GM23338 (cell line): ENCODE results near the gene MPP2. TPM values are rescaled to one million over a fixed set of nuclear protein-coding genes. Genes with fewer than 3 reads are reported as not detected.

Experiments
- ATAC-seq: fragments of 200-7000 bp; cut with Tn5 transposase; 3 replicates; pipeline ENCODE4 v1.9.1; 2020
- DNase-seq: peaks from one replicate; pipeline ENCODE4 v3.0.0-alpha.2; 2015; ENCODE audit warnings: low spot score
- H2AFZ ChIP-seq: fragments of 200-600 bp; sonication (generic); 2 replicates; pipeline ENCODE4 v1.8.0; 2016; ENCODE audit warnings: antibody characterized with exemption, mild to moderate bottlenecking, moderate library complexity
- H3F3A ChIP-seq: fragments of 200-600 bp; sonication (generic); replicated peaks from 2 replicates; pipeline ENCODE4 v1.8.0; 2017; ENCODE audit warnings: antibody characterized with exemption, mixed run types, low read depth
- H3K27ac ChIP-seq: fragments of 200-600 bp; sonication (generic); 2 replicates; pipeline ENCODE4 v1.6.1; 2016; ENCODE audit warnings: low read depth
- H3K27me3 ChIP-seq: fragments of 200-600 bp; sonication (generic); 2 replicates; pipeline ENCODE4 v1.8.0; 2016; ENCODE audit warnings: mild to moderate bottlenecking, mixed run types, moderate library complexity; ENCODE audit not compliant: insufficient read depth
- H3K36me3 ChIP-seq: fragments of 200-600 bp; sonication (generic); 2 replicates; pipeline ENCODE4 v1.8.0; 2016; ENCODE audit warnings: mild to moderate bottlenecking; ENCODE audit not compliant: insufficient read depth
- H3K4me1 ChIP-seq: fragments of 200-600 bp; sonication (generic); 2 replicates; pipeline ENCODE4 v1.8.0; 2016; ENCODE audit warnings: mild to moderate bottlenecking, moderate library complexity; ENCODE audit not compliant: insufficient read depth
- H3K4me2 ChIP-seq: fragments of 200-600 bp; sonication (generic); 2 replicates; pipeline ENCODE4 v1.7.1; 2017; ENCODE audit warnings: mixed run types
- H3K4me3 ChIP-seq: fragments of 200-600 bp; sonication (generic); 2 replicates; pipeline ENCODE4 v1.6.1; 2016; ENCODE audit warnings: mixed run types
- H3K79me2 ChIP-seq: fragments of 200-600 bp; sonication (generic); replicated peaks from 2 replicates; pipeline ENCODE4 v1.8.0; 2017; ENCODE audit warnings: mild to moderate bottlenecking; ENCODE audit not compliant: insufficient read depth
- H3K9me2 ChIP-seq: fragments of 200-600 bp; sonication (generic); 2 replicates; pipeline ENCODE4 v1.8.0; 2017; ENCODE audit not compliant: insufficient read depth
- H4K20me1 ChIP-seq: fragments of 200-600 bp; sonication (generic); replicated peaks from 2 replicates; pipeline ENCODE4 v1.8.0; 2017; ENCODE audit warnings: mild to moderate bottlenecking; ENCODE audit not compliant: insufficient read depth
- H3K27ac Mint-ChIP-seq: 2 replicates; pipeline ENCODE4 v1.8.0; 2020; ENCODE audit warnings: inconsistent platforms, mild to moderate bottlenecking, moderate library complexity, mixed read lengths
- H3K27me3 Mint-ChIP-seq: 3 replicates; pipeline ENCODE4 v1.8.0; 2022; ENCODE audit warnings: low read depth, mild to moderate bottlenecking, moderate library complexity, mixed read lengths, inconsistent platforms; ENCODE audit not compliant: insufficient read depth, poor library complexity
- H3K36me3 Mint-ChIP-seq: 3 replicates; pipeline ENCODE4 v1.8.0; 2021; ENCODE audit warnings: low read depth, mild to moderate bottlenecking, inconsistent platforms, moderate library complexity, mixed read lengths
- H3K4me1 Mint-ChIP-seq: 3 replicates; pipeline ENCODE4 v1.8.0; 2020; ENCODE audit warnings: mild to moderate bottlenecking, inconsistent platforms, mixed read lengths
- H3K4me3 Mint-ChIP-seq: 3 replicates; pipeline ENCODE4 v1.8.0; 2021; ENCODE audit warnings: moderate library complexity, mild to moderate bottlenecking, inconsistent platforms, mixed read lengths
- H3K9me3 Mint-ChIP-seq: 3 replicates; pipeline ENCODE4 v1.8.0; 2020; ENCODE audit warnings: moderate library complexity, mild to moderate bottlenecking, inconsistent platforms, mixed read lengths
- CREB1 ChIP-seq: fragments of 250-450 bp; sonication (Bioruptor Pico); IDR thresholded peaks from 2 replicates; pipeline ENCODE4 v1.5.0; 2020; ENCODE audit warnings: low read depth, mild to moderate bottlenecking, moderate library complexity
- EZH2 ChIP-seq: fragments of 200-600 bp; sonication (generic); IDR thresholded peaks from one replicate; pipeline ENCODE4 v1.8.0; 2017; ENCODE audit warnings: antibody characterized with exemption, mild to moderate bottlenecking, low read depth; ENCODE audit not compliant: unreplicated experiment
- EZH2phosphoT487 ChIP-seq: fragments of 200-600 bp; sonication (generic); IDR thresholded peaks from one replicate; pipeline ENCODE4 v1.8.1; 2018; ENCODE audit warnings: antibody characterized with exemption; ENCODE audit not compliant: unreplicated experiment
- NANOG ChIP-seq: IDR thresholded peaks from 2 replicates; pipeline ENCODE4 v1.6.1; 2016; ENCODE audit warnings: antibody characterized with exemption, borderline replicate concordance
- POLR2AphosphoS5 ChIP-seq: IDR thresholded peaks from 2 replicates; pipeline ENCODE4 v1.6.1; 2016; ENCODE audit warnings: antibody characterized with exemption, low read depth
- STAT1 ChIP-seq: IDR thresholded peaks from one replicate; pipeline ENCODE4 v1.6.1; 2016; ENCODE audit warnings: antibody characterized with exemption; ENCODE audit not compliant: unreplicated experiment
- ZNF114 ChIP-seq: fragments of 250-450 bp; sonication (Bioruptor Pico); IDR thresholded peaks from 2 replicates; pipeline ENCODE4 v1.5.0; 2020; ENCODE audit warnings: mild to moderate bottlenecking, moderate library complexity
- ZNF331 ChIP-seq: fragments of 250-450 bp; sonication (Bioruptor Pico); IDR thresholded peaks from 2 replicates; pipeline ENCODE4 v1.5.0; 2020; ENCODE audit warnings: low read depth, mild to moderate bottlenecking, moderate library complexity
- polyA plus RNA-seq: library from polyadenylated mRNA; unstranded; fragments of >200 nt; fragmentation: Nextera tagmentation; extraction: Ambion mirVana; gene quantifications from 2 replicates; pipeline ENCODE4 v1.2.1, GENCODE V29; 2016
- total RNA-seq: library from RNA; depleted of rRNA; stranded (reverse); fragments of >200 nt; shearing (Covaris generic); gene quantifications from 2 replicates; pipeline ENCODE4 v1.2.3, GENCODE V29; 2014
- TF ChIP-seq, protein P1 (sequence below), 2 experiments: fragments of 200-600 bp in 1 of 2; sonication (generic) in 1 of 2; conservative IDR thresholded peaks; 2 replicates each; pipeline versions ENCODE4 v1.5.1 to v1.6.1; 2016 to 2017; ENCODE audit warnings: antibody characterized with exemption in 2 of 2, low read depth in 2 of 2, mild to moderate bottlenecking in 2 of 2, moderate library complexity in 1 of 2
- TF ChIP-seq, protein P2 (sequence below): IDR thresholded peaks from 2 replicates; pipeline ENCODE4 v1.6.1; 2016; ENCODE audit warnings: antibody characterized with exemption
- TF ChIP-seq, protein P3 (sequence below): fragments of 250-450 bp; sonication (Bioruptor Pico); IDR thresholded peaks from 2 replicates; pipeline ENCODE4 v1.5.0; 2020; ENCODE audit warnings: mild to moderate bottlenecking, moderate library complexity

The MPP2 gene
- total and polyA plus RNA-seq, 2 experiments from 2014 or later: 7.8 to 20.7 TPM

DNA sequence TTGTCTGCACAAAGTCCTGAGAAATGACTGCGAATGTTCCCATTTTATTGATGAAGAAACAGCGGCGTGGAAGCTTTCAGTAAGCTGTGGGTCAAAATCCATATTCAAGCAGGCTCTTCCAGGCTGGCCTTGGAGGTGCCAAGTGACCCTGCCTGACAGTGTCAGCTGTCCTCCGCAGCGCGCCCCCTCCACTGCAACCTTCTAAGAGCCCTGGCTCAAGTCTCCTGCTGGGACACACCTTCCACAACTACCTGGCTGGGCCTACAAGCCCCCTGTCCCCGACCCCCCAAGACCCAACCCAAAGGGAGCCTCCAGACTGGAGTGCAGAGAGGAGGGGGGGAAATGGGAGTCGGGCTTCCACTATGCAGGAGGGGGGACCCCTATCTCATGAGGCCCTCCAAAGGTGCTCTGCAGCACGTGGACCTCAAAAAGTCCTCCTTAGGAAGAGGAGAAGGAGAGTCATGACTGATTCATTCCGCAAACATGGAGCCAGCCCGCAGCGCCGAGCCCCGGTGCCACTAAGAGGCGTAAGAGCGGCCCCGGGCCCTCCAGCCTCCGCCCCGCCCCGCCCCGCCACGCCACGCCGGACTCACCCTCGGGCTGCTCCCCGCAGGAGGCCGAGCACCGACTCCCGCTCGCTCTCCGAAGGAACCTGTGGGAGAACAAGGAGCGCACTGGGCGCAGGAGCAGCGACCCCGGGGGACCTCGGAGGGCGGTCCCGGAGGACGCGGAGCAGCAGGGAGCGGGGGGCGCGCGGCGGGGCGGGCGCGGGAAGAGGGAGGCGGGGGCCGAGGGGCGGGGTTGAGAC, 75.0 kb downstream of the MPP2 start:
- H3K36me3 ChIP-seq: no peaks in the 10 kb centered on the region
- DNase-seq (peak; percentile 54), ATAC-seq (peak; percentile 58)
- Mint-ChIP-seq H3K4me3 (peak overlapping the region; percentile 83), H3K9me3 (peaks cover 13% of the 10 kb centered on the region; the same call in 2 of the 3 replicates), H3K36me3 (peaks cover 12% of the 10 kb centered on the region), H3K4me1 (peaks cover 23% of the 10 kb centered on the region), H3K27me3 (peaks cover 33% of the 10 kb centered on the region), H3K27ac (no peak overlapping the region)
- no peaks in the 10 kb centered on the region for H3K79me2 ChIP-seq
- H3K4me3 ChIP-seq: peak overlapping the region; percentile 88
- H3F3A ChIP-seq: 0 out of 2 replicates have a peak, but pooled peaks cover 4% of the 10 kb centered on the region
- no peaks in the 10 kb centered on the region; the same call in 1 of the 2 replicates for H4K20me1 ChIP-seq
- TF ChIP-seq EZH2phosphoT487: no peak
- TF ChIP-seq POLR2AphosphoS5: 0 out of 2 replicates have a peak, but pooled peaks have one; percentile 6
- H3K4me2 ChIP-seq: peak overlapping the region; percentile 93
- no peaks in the 10 kb centered on the region for H3K9me2 ChIP-seq
- no peak overlapping the region for H3K27ac ChIP-seq
- H3K4me1 ChIP-seq: peaks cover 6% of the 10 kb centered on the region
- H3K27me3 ChIP-seq: peaks cover 24% of the 10 kb centered on the region
- H2AFZ ChIP-seq: peak overlapping the region; percentile 95

DNA sequence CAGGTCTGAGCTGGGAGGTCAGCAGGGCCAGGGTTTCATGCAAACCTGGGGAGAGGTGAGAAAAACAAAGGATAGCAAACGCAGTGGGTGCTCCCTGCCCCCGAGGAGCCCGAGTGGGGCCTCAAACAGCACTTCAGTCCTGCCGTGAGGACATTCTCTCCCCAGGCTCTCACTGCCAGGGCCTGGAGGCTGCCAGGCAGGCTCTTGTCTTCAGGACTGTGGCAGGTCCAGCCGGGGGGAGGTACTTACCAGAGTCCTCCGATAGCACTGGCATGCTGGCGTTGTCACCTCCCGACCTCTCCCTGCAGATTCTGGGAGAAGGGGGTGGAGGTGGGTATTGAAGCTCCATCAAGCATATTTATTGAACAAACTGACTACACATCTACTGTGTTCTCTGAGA, 75.7 kb downstream of the MPP2 start:
- Histone ChIP-seq H3K4me1 (peaks cover 6% of the 10 kb centered on the region), H3K4me2 (peak overlapping the region; percentile 93; the same call in 1 of the 2 replicates), H3K27me3 (peaks cover 24% of the 10 kb centered on the region), H3K9me2 (no peaks in the 10 kb centered on the region), H3F3A (0 out of 2 replicates have a peak, but pooled peaks cover 4% of the 10 kb centered on the region), H3K36me3 (no peaks in the 10 kb centered on the region), H2AFZ (no peak overlapping the region), H4K20me1 (no peaks in the 10 kb centered on the region; the same call in 1 of the 2 replicates), H3K4me3 (peak overlapping the region; percentile 88; the same call in 1 of the 2 replicates), H3K27ac (no peak overlapping the region), H3K79me2 (no peaks in the 10 kb centered on the region)
- ATAC-seq: no peak
- H3K27me3 Mint-ChIP-seq: peaks cover 33% of the 10 kb centered on the region
- peaks cover 13% of the 10 kb centered on the region; the same call in 2 of the 3 replicates for H3K9me3 Mint-ChIP-seq
- no peak for DNase-seq
- H3K27ac Mint-ChIP-seq: no peak overlapping the region
- H3K4me3 Mint-ChIP-seq: peak overlapping the region; percentile 83
- H3K4me1 Mint-ChIP-seq: peaks cover 23% of the 10 kb centered on the region
- peaks cover 12% of the 10 kb centered on the region for H3K36me3 Mint-ChIP-seq
- no peak for TF ChIP-seq POLR2AphosphoS5
- no peak for TF ChIP-seq ZNF331
- TF ChIP-seq, protein P1, sequence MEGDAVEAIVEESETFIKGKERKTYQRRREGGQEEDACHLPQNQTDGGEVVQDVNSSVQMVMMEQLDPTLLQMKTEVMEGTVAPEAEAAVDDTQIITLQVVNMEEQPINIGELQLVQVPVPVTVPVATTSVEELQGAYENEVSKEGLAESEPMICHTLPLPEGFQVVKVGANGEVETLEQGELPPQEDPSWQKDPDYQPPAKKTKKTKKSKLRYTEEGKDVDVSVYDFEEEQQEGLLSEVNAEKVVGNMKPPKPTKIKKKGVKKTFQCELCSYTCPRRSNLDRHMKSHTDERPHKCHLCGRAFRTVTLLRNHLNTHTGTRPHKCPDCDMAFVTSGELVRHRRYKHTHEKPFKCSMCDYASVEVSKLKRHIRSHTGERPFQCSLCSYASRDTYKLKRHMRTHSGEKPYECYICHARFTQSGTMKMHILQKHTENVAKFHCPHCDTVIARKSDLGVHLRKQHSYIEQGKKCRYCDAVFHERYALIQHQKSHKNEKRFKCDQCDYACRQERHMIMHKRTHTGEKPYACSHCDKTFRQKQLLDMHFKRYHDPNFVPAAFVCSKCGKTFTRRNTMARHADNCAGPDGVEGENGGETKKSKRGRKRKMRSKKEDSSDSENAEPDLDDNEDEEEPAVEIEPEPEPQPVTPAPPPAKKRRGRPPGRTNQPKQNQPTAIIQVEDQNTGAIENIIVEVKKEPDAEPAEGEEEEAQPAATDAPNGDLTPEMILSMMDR (conservative IDR thresholded peaks at IDR 0.05; ENCODE audit: low read depth in 2 of 2): no peak
- TF ChIP-seq ZNF114 (CRISPR knock-in tag): no peak
- TF ChIP-seq, protein P2, sequence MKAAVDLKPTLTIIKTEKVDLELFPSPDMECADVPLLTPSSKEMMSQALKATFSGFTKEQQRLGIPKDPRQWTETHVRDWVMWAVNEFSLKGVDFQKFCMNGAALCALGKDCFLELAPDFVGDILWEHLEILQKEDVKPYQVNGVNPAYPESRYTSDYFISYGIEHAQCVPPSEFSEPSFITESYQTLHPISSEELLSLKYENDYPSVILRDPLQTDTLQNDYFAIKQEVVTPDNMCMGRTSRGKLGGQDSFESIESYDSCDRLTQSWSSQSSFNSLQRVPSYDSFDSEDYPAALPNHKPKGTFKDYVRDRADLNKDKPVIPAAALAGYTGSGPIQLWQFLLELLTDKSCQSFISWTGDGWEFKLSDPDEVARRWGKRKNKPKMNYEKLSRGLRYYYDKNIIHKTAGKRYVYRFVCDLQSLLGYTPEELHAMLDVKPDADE: no peak
- TF ChIP-seq EZH2phosphoT487: no peak
- no peak for TF ChIP-seq NANOG
- no peak for TF ChIP-seq STAT1
- no peak for TF ChIP-seq EZH2
- TF ChIP-seq CREB1 (CRISPR knock-in tag): no peak
- TF ChIP-seq, protein P3, sequence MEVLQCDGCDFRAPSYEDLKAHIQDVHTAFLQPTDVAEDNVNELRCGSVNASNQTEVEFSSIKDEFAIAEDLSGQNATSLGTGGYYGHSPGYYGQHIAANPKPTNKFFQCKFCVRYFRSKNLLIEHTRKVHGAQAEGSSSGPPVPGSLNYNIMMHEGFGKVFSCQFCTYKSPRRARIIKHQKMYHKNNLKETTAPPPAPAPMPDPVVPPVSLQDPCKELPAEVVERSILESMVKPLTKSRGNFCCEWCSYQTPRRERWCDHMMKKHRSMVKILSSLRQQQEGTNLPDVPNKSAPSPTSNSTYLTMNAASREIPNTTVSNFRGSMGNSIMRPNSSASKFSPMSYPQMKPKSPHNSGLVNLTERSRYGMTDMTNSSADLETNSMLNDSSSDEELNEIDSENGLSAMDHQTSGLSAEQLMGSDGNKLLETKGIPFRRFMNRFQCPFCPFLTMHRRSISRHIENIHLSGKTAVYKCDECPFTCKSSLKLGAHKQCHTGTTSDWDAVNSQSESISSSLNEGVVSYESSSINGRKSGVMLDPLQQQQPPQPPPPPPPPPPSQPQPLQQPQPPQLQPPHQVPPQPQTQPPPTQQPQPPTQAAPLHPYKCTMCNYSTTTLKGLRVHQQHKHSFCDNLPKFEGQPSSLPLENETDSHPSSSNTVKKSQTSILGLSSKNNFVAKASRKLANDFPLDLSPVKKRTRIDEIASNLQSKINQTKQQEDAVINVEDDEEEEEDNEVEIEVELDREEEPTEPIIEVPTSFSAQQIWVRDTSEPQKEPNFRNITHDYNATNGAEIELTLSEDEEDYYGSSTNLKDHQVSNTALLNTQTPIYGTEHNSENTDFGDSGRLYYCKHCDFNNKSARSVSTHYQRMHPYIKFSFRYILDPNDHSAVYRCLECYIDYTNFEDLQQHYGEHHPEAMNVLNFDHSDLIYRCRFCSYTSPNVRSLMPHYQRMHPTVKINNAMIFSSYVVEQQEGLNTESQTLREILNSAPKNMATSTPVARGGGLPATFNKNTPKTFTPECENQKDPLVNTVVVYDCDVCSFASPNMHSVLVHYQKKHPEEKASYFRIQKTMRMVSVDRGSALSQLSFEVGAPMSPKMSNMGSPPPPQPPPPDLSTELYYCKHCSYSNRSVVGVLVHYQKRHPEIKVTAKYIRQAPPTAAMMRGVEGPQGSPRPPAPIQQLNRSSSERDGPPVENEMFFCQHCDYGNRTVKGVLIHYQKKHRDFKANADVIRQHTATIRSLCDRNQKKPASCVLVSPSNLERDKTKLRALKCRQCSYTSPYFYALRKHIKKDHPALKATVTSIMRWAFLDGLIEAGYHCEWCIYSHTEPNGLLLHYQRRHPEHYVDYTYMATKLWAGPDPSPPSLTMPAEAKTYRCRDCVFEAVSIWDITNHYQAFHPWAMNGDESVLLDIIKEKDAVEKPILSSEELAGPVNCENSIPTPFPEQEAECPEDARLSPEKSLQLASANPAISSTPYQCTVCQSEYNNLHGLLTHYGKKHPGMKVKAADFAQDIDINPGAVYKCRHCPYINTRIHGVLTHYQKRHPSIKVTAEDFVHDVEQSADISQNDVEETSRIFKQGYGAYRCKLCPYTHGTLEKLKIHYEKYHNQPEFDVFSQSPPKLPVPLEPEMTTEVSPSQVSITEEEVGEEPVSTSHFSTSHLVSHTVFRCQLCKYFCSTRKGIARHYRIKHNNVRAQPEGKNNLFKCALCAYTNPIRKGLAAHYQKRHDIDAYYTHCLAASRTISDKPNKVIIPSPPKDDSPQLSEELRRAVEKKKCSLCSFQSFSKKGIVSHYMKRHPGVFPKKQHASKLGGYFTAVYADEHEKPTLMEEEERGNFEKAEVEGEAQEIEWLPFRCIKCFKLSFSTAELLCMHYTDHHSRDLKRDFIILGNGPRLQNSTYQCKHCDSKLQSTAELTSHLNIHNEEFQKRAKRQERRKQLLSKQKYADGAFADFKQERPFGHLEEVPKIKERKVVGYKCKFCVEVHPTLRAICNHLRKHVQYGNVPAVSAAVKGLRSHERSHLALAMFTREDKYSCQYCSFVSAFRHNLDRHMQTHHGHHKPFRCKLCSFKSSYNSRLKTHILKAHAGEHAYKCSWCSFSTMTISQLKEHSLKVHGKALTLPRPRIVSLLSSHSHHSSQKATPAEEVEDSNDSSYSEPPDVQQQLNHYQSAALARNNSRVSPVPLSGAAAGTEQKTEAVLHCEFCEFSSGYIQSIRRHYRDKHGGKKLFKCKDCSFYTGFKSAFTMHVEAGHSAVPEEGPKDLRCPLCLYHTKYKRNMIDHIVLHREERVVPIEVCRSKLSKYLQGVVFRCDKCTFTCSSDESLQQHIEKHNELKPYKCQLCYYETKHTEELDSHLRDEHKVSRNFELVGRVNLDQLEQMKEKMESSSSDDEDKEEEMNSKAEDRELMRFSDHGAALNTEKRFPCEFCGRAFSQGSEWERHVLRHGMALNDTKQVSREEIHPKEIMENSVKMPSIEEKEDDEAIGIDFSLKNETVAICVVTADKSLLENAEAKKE: no peak
